NCI-H460 (cell line): Measurements from ENCODE around the gene NDUFS4. TPM values are rescaled to one million over a fixed set of nuclear protein-coding genes. Genes with fewer than 3 reads are reported as not detected.
"Not testable (repeated sequence)": the region's sequence is repeated elsewhere in the genome, so short reads cannot be mapped to it uniquely, and the experiment has no call there.

Source experiments
- DNase-seq: peaks from one replicate; pipeline ENCODE4 v3.0.0-alpha.2; 2016; ENCODE audit warnings: low read depth; ENCODE audit errors: extremely low read depth
- polyA plus RNA-seq: library from polyadenylated mRNA; depleted of rRNA; stranded (reverse); fragments of >200 nt; gene quantifications from 2 replicates; pipeline ENCODE4 v1.2.3, GENCODE V29; 2014; cell fraction: nucleus; rRNA removed
- total RNA-seq: library from RNA; depleted of rRNA; stranded (reverse); fragments of >200 nt; shearing (Covaris generic); gene quantifications from 2 replicates; pipeline ENCODE4 v1.2.3, GENCODE V29; 2014; rRNA removed

NDUFS4 gene
- total RNA-seq = 227 TPM in 2 replicates
- polyA plus RNA-seq = 148 and 157 TPM in 2 replicates

GRCh38 chr5:53560506-53561191, at the start of gene NDUFS4:
Gene NDUFS4 (plus strand): TSS chr5:53560639. CDS start chr5:53560663, 24 bp downstream.
- peak; percentile 77 for DNase-seq

- DNase-seq = no peak
Measured at GRCh38 chr5:53512539-53512938, 47.9 kb upstream of the NDUFS4 start.

DNA sequence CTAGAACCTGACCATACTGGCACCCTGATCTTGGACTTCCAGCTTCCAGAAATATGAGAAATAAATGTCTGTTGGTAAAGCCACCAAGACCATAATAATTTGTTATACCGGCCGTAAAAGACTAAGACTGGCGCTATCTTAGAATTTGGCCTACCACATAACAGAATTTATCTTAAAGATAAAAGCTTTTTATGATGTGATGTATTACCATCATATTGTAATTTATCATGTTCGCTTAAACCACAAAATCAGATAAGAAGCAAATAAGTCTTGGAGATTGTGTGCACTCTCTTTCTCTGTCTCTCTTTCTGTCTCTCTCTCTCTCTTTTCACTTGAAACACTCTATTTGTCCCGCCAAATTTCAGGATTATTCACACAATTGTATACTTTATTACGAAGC, 44.5 kb upstream of the NDUFS4 start:
- DNase-seq = no peak

DNA sequence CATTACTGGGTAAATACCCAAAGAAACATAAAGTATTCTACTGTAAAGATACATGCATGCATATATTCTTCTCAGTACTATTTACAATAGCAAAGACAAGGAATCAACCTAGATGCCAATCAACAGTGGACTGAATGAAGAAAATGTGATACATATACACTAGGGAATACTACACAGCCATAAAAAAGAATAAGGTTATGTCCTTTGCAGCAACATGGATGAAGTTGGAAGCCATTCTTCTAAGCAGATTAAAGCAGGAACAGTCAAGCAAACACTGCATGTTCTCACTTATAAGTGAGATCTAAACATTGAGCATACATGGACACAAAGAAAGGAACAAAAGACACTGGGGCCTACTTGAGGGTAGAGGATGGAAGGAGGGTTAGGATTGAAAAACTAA, 39.6 kb upstream of the NDUFS4 start:
- no peak for DNase-seq

DNA sequence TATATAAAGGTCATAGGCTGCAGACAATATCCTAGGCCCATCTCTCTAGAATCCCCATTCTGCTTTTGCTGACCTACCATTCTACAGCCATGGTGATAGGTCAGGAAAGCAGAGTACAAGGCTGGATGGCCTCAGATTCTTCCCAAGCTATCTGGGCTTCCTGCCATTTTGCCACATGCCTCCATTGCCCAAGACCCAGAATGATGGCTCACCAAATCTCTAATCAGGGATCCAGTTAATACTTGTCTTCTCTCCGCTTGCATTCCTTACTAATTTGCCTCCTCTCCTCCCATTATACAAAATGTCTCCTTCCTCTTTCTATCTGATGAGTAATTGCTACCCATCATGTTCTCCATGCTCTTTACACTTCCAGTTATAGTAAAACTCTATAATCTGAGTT, 22.7 kb upstream of the NDUFS4 start:
- DNase-seq = no peak

- DNase-seq = not testable (repeated sequence)
Measured at GRCh38 chr5:53540739-53541138, 19.7 kb upstream of the NDUFS4 start.

DNA sequence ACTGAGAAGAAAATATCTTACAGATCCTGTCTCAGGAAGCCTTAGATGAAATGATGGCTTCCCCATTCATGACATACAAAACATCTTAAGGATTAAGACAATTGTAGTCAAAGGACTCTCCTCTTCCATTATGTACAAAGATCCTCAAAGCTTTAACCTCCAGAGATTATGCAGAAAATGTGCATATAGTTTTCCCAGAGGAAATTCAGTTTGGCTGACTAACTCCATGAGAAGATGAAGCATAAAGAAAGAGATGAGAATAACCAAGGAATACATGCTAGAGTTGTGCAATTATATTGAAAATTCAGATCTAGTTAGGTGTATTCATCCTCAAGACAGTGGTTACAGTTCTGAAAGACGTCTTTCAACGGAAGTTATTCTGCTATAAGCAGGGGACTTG, 18.6 kb upstream of the NDUFS4 start:
- no peak for DNase-seq

GRCh38 chr5:53542926-53543325, 17.5 kb upstream of the NDUFS4 start:
- no peak for DNase-seq

DNA sequence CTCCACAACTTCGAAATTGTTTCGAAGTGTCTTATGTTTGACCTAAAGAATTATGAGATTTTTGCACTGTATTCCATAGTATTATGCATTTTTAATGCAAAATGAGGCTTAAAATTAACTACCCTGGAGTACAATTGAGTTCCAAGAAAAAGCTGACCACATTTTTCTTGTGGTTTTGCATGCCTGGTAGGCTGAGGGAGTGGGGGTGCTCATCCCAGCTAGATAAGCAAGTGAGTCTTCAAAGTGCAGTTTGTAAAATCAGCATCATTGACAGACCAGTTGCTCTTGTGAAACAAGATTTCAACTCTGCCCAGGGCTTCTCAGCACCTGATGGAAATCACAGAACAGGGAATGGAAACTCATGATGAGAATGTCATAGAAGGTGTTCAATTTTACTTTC, 17.0 kb upstream of the NDUFS4 start:
- no peak for DNase-seq

DNA sequence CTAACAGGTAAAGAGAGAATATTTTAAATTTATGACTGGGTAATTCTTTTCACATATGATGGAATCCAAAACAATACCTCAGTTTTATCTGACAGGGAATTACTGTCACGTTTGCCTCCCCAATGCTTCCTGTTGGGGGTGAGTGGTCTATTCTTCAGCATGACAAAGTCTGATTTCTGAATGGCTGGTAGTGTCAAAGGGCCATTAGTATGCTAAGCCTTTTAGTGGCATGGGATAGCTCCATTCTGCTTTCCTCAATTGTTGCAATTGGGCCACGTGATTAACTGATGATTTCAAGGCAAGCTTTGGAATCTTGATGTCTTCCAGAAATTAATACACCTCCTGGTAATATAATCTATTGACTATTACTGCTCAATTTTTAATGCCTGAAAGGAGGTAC, 14.7 kb upstream of the NDUFS4 start:
- DNase-seq = no peak

- no peak for DNase-seq
Measured at GRCh38 chr5:53547226-53547625, 13.2 kb upstream of the NDUFS4 start.

- DNase-seq = not testable (repeated sequence)
Measured at GRCh38 chr5:53548501-53548900, 11.9 kb upstream of the NDUFS4 start.

GRCh38 chr5:53549792-53550191, 10.6 kb upstream of the NDUFS4 start:
- no peak for DNase-seq

- DNase-seq = no peak
Measured at GRCh38 chr5:53552561-53552960, 7.9 kb upstream of the NDUFS4 start.

DNA sequence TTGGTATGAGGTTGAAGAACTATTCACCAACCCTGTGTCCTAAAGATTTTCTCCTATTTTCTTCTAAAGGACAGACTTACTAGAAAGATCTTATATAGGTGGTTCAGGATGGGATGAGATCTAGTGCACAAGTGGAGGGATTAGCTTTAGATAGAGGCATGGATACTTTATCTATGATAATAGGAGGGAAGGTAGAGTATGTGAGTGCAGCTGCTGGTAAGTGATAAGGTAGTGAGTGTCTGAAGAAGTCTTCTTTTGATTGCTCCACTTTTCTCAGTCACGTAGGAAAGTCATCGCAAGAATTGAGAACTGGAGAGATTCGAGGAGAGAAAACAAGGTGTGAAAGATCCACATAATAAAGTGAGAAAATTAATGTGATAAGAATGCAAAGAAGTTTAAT, 6.0 kb upstream of the NDUFS4 start:
- DNase-seq = no peak

- no peak for DNase-seq
Measured at GRCh38 chr5:53555160-53555559, 5.3 kb upstream of the NDUFS4 start.

DNA sequence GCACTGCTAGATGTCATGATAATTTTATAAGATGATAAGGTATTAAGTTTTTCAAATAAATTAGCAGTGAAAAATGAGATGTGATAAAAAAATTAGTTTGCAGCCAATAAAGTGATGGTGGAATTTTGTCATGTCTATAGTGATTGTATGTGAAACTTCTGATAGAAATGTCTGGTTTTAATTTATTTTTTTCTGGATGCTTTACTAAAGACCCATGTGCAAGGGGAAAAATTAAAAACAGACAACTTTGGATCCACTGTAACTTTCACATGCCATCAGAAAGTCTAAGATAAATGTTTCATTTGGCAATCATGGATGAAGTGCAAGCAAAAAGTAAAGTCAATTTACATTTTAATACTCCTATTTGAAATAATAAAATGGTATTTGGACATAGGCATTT, 4.4 kb upstream of the NDUFS4 start:
- no peak for DNase-seq

DNA sequence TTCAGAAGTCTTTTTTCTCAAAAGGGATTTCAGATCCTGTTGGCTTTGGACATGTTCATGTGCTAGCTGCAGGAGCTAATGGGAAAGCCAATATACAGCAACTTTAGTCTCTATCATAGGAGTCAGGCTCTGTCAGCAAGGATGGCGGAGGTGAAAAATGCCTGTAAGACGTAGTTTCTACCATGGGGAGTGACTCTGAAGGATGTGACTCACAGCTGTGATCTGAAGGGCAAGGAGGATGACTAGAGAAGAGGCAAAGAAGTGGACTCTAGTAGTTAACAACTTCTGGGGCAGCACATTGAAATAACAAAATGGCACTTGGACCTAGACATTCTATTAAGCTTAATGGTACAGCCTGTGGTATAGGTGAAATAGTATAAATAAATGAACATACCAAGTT, 3.1 kb upstream of the NDUFS4 start:
- no peak for DNase-seq

GRCh38 chr5:53558966-53559365, 1.5 kb upstream of the NDUFS4 start:
- DNase-seq = no peak

DNA sequence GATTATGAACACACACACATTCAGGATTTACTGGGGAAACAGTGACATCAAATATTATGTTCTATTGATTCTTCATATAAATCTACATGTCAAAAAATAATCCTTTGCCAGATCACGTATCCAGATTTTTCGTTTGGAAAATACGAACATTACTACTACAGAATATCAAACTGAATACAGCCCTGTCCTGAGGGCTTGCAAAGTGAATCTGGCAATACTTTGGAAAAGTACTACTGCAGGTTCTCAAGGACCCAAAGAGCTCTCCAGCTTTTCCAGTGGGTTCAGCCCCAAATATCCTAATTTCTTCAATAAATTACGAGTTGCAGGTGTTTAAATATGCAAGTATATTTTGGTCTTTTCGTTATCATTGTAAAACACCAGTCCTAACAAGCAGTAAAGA, 411 bp upstream of the NDUFS4 start:
- no peak for DNase-seq

DNA sequence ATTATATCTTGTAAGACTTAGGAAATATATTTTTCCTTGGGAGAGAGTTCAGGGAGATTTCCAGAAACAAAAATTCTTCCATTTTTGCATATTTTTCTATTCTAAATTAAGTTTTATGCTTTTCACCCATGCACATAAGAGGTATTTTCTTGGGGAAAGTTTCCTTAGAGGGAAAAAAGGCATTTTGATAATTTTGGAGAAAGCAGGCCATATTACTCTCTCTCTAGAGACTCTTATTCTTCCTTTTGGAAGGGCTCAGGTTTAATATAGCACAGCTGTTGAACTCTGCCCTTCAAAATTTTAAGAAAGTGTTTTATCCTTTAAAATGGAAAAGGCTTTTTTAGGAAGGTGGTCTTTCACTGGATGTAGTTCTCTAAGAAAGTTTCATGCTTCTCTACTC, 8.0 kb downstream of the NDUFS4 start:
- no peak for DNase-seq

DNA sequence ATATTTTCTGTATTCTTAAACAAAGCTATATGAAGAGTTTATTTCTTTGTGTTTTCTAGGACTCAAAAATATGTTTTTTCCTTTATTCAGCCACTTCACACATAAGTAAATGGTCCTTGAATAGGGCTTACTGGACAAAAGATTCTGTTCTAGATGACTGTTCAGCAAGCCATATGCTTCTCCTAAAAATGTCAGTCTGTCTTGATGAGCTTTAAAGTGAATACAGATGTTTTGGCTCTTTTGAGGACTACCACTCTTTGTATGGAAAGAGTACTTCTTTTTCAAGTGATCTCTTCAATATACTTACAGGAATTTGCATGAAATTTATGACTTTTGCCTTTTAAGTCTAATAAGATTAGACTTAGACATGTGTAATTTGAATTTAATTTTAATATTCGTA, 8.4 kb downstream of the NDUFS4 start:
- DNase-seq = no peak

GRCh38 chr5:53569453-53569852, 9.0 kb downstream of the NDUFS4 start:
- DNase-seq = no peak
